GM21360 (cell line): ENCODE results near the gene APLP2.
A peak's percentile ranks its signal among the peaks of the same experiment; 100 is the strongest.

Experiments
- ATAC-seq: cut with Tn5 transposase; IDR thresholded peaks from one replicate; pipeline ENCODE4 v1.9.1; 2021; ENCODE audit warnings: mild to moderate bottlenecking, moderate library complexity; ENCODE audit not compliant: unreplicated experiment

The APLP2 gene

DNA sequence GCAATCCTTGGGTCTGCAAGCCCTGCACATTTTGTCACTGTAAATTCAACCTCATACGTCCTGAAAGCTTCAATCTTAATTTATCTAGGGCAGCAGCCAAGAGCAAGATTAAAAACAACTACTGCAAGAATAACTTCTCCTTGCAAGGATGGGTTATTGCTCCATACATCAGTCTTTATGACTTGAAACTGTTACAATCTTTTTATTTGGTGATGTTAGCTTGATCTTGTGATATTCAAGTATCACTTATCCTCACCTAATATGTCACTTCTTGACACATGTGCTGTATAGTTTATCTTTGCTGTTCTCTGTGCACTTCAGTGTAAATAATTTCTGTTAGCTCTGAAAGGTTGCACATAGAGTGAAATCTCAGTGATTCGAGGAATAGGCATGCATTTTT lies 14.7 kb upstream of the APLP2 start:
- no peak for ATAC-seq

GRCh38 chr11:130055617-130056016 lies 14.1 kb upstream of the APLP2 start:
- no peak for ATAC-seq

- no peak for ATAC-seq
These were observed 8.7 kb upstream of the APLP2 start for GRCh38 chr11:130061017-130061416.

- no peak for ATAC-seq
These were observed 7.7 kb upstream of the APLP2 start for GRCh38 chr11:130062026-130062425.

DNA sequence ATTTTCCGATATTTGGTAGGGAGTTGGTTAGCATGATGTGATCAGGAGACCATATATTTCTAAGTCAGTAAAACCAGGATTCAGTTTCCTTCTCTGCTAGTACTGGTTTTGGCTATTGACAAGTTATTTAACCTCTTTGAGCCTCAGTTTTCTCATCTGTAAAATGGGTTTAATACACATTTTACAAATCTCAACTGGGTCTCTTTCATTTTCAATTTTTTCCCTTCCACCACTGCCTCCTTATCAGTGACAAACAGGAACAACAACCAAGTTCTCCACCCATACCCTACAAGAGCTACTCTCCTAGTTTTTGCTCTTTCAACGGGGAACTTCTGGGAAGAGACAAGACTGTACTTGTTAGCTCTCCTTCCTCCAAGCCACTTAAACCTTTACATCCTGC lies 6.2 kb upstream of the APLP2 start:
- ATAC-seq = no peak

DNA sequence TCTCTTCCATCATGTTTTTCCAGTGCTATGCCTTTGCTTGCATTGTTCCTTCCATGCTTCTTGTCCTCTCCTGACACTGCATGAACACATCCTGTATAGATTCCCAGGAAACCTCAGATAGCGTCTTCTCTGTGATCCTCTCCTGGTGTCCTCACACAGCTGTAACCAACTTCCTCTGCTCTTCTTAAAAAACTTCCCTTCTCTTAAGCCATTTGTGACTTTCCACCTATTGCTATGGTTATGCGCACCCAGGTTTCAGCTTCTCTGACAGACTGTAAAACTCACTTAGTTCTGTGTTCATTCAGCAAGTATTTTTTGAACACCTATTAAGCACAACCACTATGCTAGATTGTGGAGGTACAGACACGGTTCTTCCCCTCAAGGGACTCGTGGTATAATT lies 5.1 kb upstream of the APLP2 start:
- ATAC-seq = no peak

GRCh38 chr11:130066338-130066737 lies 3.4 kb upstream of the APLP2 start:
- no peak for ATAC-seq

- ATAC-seq = no peak
These were observed 1.1 kb upstream of the APLP2 start for GRCh38 chr11:130068546-130068985.

DNA sequence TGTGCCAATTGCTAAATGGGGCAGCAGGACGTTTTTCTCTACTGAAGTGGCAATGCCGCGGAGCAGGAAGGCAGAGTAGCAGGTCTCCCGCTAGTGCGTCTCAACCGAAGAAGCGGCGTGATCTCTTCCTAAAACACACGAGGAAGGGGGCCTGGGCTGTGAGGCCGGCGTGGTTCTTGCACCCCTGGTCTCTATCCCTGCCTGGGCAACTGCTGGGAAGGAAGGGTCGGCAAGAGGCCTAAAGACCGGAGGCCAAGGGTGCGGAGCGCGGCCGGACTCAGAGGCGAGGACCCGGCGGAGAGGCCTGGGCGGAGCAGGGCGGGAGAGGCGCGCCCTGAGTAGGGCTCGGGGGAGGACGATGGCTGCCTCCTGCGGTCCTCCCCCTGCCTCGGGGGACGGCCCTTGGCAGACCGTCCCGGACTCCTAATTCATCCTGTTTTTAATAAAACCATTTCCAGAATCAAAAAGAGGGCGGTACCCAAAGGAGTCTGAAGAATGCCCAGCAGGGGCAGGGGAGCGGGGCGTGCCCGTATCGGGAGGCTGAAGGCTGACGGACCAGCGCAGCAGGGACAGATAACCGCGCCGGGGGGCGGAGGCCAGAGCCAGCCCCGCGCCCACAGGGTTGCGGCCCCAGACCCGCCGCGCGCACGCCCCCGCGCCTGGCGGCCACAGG lies 572 bp upstream of the APLP2 start:
- peak; percentile 39 for ATAC-seq

DNA sequence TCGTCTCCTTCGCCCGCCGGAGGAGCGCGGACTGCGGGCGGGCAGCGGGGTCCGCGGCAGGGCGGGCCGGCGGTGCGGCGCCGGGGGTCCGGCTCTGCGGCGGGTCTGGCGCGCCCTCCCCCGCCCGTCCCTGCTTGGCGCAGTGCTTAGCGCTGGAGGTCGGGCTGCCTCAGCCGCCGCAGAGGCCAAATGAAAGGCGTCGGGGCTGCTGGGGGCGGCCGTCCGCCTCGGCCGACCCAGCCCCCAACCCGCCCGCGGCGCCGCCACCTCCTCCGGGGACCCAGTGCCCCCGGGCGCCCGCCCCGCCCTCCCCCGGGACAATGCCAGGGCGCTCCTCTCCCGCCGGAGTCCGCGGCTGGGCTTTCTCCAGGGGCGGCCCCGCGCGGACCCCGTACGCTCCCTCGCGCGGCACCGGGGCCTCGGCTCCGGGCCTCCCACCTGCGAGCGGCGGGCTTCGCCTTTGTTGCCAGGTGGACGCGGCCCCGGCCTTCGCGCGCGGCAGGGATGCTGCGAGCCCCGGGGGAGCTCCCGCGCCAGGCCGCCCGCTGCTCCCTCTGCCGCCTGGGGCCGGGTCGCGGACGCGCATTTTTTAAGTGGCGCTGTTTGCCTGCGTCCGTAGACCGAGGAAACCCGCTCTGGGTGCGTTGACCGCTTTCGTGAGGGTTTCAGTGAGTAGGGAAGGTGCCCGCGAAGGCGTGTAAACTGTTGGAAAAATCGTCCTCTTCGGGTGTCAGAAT lies 583 bp downstream of the APLP2 start:
- peak; percentile 28 for ATAC-seq

- no peak for ATAC-seq
These were observed 1.1 kb downstream of the APLP2 start for GRCh38 chr11:130070846-130071200.

DNA sequence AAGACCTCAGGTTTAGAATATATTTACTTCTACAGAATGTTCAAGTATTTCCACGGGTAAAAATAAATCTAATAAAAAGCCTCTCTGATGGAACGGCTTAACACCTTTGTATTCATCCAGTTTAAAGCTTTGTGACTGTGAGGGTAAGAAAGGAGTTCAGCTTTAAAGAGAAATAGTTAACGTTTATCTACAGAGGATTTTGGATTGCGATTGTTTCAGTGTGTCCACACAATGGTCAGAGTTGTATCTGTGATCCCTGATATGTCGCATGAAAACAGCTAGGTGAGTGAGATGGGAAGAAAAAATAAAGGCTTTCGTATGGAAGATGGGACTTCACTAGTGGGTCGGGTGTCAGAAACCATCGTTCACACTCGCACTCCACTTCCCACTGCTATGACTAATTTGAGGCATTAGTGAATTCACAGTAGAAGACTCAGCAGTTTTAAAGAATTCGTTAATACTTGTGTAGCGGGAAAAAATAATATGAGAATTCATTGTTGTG lies 1.6 kb downstream of the APLP2 start:
- no peak for ATAC-seq

DNA sequence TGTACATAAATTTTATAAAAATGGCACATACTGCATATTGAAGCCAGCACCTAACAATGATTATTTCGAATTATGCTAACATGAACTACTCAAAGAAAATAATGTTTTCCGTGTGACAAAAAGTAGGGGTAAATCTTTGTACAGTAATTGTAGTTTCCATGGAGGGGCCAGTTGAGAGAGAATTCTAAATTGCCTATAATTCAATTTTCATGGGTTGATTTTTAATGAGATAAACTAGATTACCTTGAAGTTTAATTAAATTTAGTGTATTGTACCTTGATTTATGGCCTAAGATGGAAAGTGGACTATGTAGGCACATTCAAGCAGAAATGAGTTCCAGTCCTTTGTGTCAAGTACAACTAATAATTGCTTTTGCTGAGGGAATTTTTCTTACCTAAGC lies 5.0 kb downstream of the APLP2 start:
- ATAC-seq = no peak

GRCh38 chr11:130076778-130077481 lies 7.2 kb downstream of the APLP2 start:
- no peak for ATAC-seq

- ATAC-seq = no peak
These were observed 8.0 kb downstream of the APLP2 start for GRCh38 chr11:130077671-130078070.

DNA sequence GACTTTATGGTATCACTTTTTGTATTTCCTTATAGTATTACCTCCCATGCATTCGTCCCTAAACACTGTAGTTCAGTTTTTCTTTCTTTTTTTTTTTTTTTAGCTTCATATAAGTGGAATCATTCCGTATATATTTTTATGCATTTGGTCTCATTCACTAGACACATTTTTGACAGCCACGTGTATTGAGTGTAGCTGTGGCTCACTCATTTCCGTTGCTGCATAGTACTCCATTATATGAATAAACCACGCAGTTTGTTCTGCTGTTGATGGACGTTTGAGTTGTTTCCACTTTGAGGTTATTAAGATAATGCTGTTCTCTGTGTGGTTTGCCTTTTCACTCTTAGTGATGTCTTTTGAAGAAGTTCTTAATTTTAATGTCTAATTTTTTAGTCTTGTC lies 8.4 kb downstream of the APLP2 start:
- ATAC-seq = no peak

DNA sequence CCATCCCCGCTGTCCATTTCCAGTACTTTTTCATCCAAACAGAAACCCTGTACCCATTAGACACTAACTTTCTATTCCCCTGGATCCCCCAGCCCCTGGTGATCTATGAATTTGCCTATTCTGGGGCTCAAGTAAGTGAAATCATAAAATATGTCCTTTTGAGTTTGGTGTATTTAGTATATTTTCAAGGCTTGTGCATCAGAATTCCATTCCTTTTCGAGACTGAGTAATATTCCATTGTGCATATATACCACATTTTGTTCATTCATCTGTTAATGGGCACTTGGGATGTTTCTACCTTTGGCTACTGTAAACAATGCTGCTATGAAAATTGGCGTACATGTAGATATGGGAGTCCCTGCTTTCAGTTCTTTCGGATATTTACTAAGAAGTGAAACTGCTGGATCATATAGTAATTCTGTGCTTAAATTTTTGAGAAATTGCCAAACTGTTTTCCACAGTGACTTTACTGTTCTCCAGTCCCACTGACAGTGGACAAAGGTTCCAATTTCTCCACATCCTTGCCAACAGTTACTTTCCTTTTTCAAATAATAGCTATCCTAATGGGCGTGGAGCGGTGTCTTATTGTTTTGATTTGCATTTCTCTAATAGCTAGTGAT lies 16.1 kb downstream of the APLP2 start:
- ATAC-seq = no peak

DNA sequence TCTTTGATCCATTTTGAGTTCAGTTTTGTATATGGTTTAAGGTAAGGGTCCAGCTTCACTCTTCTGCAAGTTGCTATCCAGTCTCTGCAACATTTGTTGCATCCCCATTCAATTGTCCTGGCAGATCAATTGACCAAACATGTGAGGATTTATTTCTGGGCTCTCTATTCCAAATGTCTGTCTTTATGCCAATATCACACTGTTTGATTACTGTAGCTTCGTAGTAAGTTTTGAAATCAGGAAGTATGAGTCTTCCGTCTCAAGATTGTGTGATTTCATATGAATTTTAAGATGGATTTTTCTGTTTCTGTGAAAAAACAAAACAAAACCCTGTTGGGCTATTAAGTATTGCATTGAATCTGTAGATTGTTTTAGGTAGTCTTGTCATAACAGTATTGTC lies 17.0 kb downstream of the APLP2 start:
- ATAC-seq = no peak

DNA sequence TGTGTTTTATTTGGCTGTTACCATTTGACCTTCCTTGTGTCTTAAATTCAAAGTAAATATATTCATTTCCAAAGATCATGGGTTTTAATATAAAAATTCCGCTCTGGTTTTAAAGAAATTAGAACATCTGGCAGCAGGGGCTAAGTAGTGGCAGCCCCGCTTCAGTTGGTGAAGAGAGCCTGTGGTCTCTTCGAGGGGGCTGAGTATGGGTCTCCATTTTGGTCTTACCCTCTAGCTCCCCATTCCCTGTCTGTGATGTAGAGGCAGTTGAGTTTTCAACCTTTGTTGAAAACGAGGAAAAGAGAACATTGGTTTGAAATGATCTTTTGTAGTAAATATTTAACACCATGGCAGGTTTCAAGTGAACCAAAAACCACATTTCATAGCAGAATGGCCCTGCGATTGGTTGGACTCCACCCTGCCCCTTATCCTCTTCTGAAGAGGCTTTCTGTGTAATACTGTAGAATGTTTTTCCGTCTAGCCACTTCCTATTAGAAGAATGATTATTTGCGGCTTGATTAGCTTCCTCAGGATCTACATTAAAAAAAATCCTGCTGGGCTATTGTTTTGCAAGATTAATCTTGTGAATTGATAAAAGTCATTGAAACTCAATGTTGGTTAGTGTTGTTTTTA lies 17.7 kb downstream of the APLP2 start:
- ATAC-seq = no peak

DNA sequence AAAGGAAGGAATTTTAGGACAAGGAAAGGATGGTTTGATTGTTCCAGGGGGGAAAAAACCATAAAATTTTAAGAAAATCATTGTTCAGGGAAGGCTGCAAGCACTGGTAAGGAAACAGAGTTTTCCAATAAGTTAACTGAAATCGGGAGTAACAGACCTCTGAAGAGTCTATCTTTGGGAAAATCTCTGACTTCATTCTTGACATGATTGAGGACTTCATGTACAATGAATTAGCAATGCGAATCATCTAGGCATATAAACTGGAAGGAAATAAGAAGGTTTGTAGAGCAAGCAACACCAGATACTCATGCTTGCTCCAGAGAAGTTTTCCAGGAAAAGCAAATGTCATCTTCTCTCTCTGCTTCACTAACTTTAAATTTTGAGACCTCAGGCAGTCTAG lies 18.5 kb downstream of the APLP2 start:
- ATAC-seq = no peak
